ENCODE results near the gene NPR2.

DNA sequence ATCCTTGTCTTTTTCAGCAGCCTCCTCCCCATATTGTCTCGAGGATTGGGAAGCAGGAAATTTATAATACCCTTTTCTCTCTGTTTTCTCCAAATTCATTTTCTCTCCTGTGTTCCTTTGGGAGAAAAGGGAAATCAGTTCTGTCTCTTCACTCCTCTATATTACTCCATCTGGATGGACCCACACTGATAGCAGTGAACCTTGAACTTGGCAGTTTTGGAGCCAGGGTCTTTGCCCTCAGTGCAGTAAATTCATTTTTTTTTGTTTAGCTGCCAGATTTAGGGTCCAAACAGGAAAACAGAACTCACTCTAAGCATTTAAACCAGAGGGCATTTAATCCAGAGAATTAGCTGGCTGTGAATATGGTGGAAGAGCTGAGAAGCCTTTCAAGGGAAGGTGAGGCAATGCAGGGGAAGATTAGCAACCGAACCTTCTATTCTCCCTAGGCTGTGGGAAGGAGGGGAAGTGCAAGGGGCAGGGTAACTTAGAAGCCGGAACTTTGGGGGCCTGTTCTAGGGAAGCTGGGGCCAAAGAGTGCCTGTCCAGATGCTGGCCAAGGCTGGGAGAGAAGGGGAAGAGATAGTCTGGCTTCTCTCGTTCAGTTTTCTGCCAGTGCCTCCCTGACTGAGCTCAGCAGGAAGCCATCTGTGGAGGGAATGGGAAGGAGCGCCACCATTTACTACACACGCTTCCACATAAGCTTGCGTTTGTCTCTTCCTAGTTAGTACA lies 16.3 kb upstream of the NPR2 start:
- TF ChIP-seq, protein P1, sequence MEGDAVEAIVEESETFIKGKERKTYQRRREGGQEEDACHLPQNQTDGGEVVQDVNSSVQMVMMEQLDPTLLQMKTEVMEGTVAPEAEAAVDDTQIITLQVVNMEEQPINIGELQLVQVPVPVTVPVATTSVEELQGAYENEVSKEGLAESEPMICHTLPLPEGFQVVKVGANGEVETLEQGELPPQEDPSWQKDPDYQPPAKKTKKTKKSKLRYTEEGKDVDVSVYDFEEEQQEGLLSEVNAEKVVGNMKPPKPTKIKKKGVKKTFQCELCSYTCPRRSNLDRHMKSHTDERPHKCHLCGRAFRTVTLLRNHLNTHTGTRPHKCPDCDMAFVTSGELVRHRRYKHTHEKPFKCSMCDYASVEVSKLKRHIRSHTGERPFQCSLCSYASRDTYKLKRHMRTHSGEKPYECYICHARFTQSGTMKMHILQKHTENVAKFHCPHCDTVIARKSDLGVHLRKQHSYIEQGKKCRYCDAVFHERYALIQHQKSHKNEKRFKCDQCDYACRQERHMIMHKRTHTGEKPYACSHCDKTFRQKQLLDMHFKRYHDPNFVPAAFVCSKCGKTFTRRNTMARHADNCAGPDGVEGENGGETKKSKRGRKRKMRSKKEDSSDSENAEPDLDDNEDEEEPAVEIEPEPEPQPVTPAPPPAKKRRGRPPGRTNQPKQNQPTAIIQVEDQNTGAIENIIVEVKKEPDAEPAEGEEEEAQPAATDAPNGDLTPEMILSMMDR (IDR thresholded peaks at IDR 0.05) = no peak
- TF ChIP-seq POLR2A (IDR thresholded peaks at IDR 0.05) (no peak), EP300 (IDR thresholded peaks at IDR 0.05) (no peak)
